ENCODE measurements around the gene SNX20. TPM values are rescaled to one million over a fixed set of nuclear protein-coding genes. Genes with fewer than 3 reads are reported as not detected.

SNX20 gene
- total and polyA plus RNA-seq, 2 experiments from 2014 or later = not detected

DNA sequence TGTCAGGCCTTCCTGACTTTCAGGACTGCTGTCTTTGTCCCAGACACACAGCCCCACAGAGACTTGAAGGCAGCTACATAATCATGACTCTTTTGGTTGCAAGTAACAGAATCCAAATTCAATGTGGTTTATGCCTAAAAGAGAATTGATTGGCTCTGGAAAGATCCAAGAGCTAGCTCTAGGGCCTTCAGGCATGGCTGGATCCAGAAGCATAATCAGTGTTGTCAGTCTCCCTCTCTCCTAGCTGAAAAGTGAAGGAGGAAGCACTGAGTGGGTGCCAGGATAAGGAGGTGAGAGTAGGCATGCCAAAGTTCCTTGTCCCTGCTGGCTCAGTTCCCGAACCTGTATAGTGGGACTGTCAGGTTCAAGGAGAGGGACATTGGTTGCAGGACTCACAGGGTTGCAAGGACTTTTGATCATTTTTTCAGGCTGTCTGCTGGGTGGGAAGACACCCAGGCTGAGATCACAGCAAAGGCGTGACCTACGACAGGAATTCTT lies 25.5 kb downstream of the SNX20 start (continued):
- no peak for TF ChIP-seq ZNF462 (CRISPR knock-in tag; IDR thresholded peaks at IDR 0.05)
- TF ChIP-seq EZH2 (IDR thresholded peaks at IDR 0.05; ENCODE audit: low read depth, unreplicated experiment) = no peak
- TF ChIP-seq NANOG (IDR thresholded peaks at IDR 0.05; ENCODE audit: borderline replicate concordance) = no peak
- TF ChIP-seq CREB1 (CRISPR knock-in tag; IDR thresholded peaks at IDR 0.05; ENCODE audit: low read depth) = no peak

- TF ChIP-seq CTCF (conservative IDR thresholded peaks at IDR 0.05; ENCODE audit: low read depth in 2 of 2) (peak in 1 of 2 experiments; percentile 15; a peak in 1 of 4 replicates), ETS1 (IDR thresholded peaks at IDR 0.05) (no peak), JUNB (IDR thresholded peaks at IDR 0.05; ENCODE audit: unreplicated experiment) (no peak), EZH2phosphoT487 (IDR thresholded peaks at IDR 0.05; ENCODE audit: unreplicated experiment) (no peak), ZNF331 (CRISPR knock-in tag; IDR thresholded peaks at IDR 0.05; ENCODE audit: low read depth) (no peak)
- no peaks in the 10 kb centered on the region for H3K27me3 ChIP-seq (ENCODE audit: insufficient read depth)
- H3K9me2 ChIP-seq (ENCODE audit: insufficient read depth) = peaks cover 9% of the 10 kb centered on the region; the same call in 1 of the 2 replicates
- no peaks in the 10 kb centered on the region for H3K36me3 Mint-ChIP-seq (ENCODE audit: low read depth)
- H3K27me3 Mint-ChIP-seq (ENCODE audit: insufficient read depth, low read depth, poor library complexity) = peaks cover 1% of the 10 kb centered on the region
- H3K9me3 Mint-ChIP-seq = no peaks in the 10 kb centered on the region; the same call in 1 of the 3 replicates
- H3K79me2 ChIP-seq (replicated peaks; ENCODE audit: insufficient read depth) = no peaks in the 10 kb centered on the region
- ATAC-seq (no peak; the same call in 2 of the 3 replicates), DNase-seq (ENCODE audit: low spot score) (no peak)
- no peak overlapping the region for H3K27ac Mint-ChIP-seq
- H3K4me3 ChIP-seq = no peak overlapping the region
- no peaks in the 10 kb centered on the region for H4K20me1 ChIP-seq (replicated peaks; ENCODE audit: insufficient read depth)
- no peaks in the 10 kb centered on the region for H3K36me3 ChIP-seq (ENCODE audit: insufficient read depth)
- no peak overlapping the region for H3K4me2 ChIP-seq
- H3K27ac ChIP-seq (ENCODE audit: low read depth) = no peak overlapping the region
- no peaks in the 10 kb centered on the region for H3F3A ChIP-seq (replicated peaks; ENCODE audit: low read depth)
- H3K4me3 Mint-ChIP-seq = no peak overlapping the region
- H2AFZ ChIP-seq = no peak overlapping the region
- H3K4me1 ChIP-seq (ENCODE audit: insufficient read depth) = no peaks in the 10 kb centered on the region
- H3K4me1 Mint-ChIP-seq = no peaks in the 10 kb centered on the region
Measured at GRCh38 chr16:50653633-50654519, 27.2 kb downstream of the SNX20 start.

Measured in GM23338 (cell line).